Fibroblast of lung (primary cell): ENCODE data around the gene POU5F2. TPM values are rescaled to one million over a fixed set of nuclear protein-coding genes. Genes with fewer than 3 reads are reported as not detected.

Experiments
- DNase-seq, 2 donors: peaks; one replicate each; pipeline versions ENCODE4 v3.0.0 to v3.0.0-alpha.2; 2010; ENCODE audit warnings: low read depth in 2 of 2
- H2AFZ ChIP-seq: 2 replicates; pipeline ENCODE4 v1.5.1; 2012; ENCODE audit warnings: low read length, control low read depth, inconsistent platforms
- H3K27ac ChIP-seq: 2 replicates; pipeline ENCODE4 v1.5.1; 2011; ENCODE audit warnings: low read length, control low read depth; ENCODE audit not compliant: insufficient read depth
- H3K27me3 ChIP-seq: 2 replicates; pipeline ENCODE4 v1.5.1; 2011; ENCODE audit warnings: mild to moderate bottlenecking, low read length; ENCODE audit not compliant: control insufficient read depth, insufficient read depth
- H3K36me3 ChIP-seq: 2 replicates; pipeline ENCODE4 v1.5.1; 2011; ENCODE audit warnings: low read length; ENCODE audit not compliant: control insufficient read depth, insufficient read depth
- H3K4me1 ChIP-seq: 2 replicates; pipeline ENCODE4 v1.5.1; 2011; ENCODE audit warnings: low read length; ENCODE audit not compliant: control insufficient read depth, insufficient read depth; ENCODE audit errors: extremely low read depth
- H3K4me2 ChIP-seq: 2 replicates; pipeline ENCODE4 v1.5.1; 2011; ENCODE audit warnings: low read length, control low read depth; ENCODE audit not compliant: insufficient read depth; ENCODE audit errors: extremely low read depth
- H3K4me3 ChIP-seq, 4 experiments: fragments of 200-600 bp in 1 of 4; sonication (generic) in 1 of 4; replicated peaks in 1 of 4; 2 replicates each; pipeline ENCODE4 v1.5.1; 2011 to 2016; ENCODE audit warnings: low read length in 4 of 4, low read depth in 3 of 4, mild to moderate bottlenecking in 3 of 4, control low read depth in 2 of 4, inconsistent platforms in 1 of 4, mixed read lengths in 1 of 4; ENCODE audit not compliant: insufficient read depth in 1 of 4; ENCODE audit errors: control extremely low read depth in 1 of 4
- H3K79me2 ChIP-seq: 2 replicates; pipeline ENCODE4 v1.5.1; 2012; ENCODE audit warnings: mild to moderate bottlenecking, low read length, inconsistent platforms; ENCODE audit not compliant: control insufficient read depth, insufficient read depth
- H3K9ac ChIP-seq: 2 replicates; pipeline ENCODE4 v1.5.1; 2011; ENCODE audit warnings: mild to moderate bottlenecking, low read length, control low read depth; ENCODE audit not compliant: insufficient read depth
- H3K9me3 ChIP-seq: 2 replicates; pipeline ENCODE4 v1.5.1; 2012; ENCODE audit warnings: low read depth, low read length; ENCODE audit not compliant: control insufficient read depth, insufficient read depth
- H4K20me1 ChIP-seq: 2 replicates; pipeline ENCODE4 v1.5.1; 2011; ENCODE audit warnings: low read length; ENCODE audit not compliant: control insufficient read depth, insufficient read depth; ENCODE audit errors: extremely low read depth
- EZH2 ChIP-seq: IDR thresholded peaks from 2 replicates; pipeline ENCODE4 v1.5.1; 2012; ENCODE audit warnings: low read length, control low read depth, mild to moderate bottlenecking; ENCODE audit errors: missing control alignments
- polyA plus RNA-seq, 2 donors: library from polyadenylated mRNA; depleted of rRNA in 1 of 2; stranded (reverse) in 1 of 2; unstranded in 1 of 2; fragments of >200 nt; gene quantifications; 2 replicates each; pipeline ENCODE4 v1.2.1, GENCODE V29; 2011 to 2012; ENCODE audit warnings: missing spikeins in 1 of 2
- total RNA-seq: library from RNA; depleted of rRNA; stranded (reverse); fragments of >200 nt; gene quantifications from 2 replicates; pipeline ENCODE4 v1.2.1, GENCODE V29; 2014
- TF ChIP-seq, protein P1 (sequence below), 2 donors: IDR thresholded peaks in 1 of 2; conservative IDR thresholded peaks in 1 of 2; 1 replicate in 1 of 2; 2 replicates in 1 of 2; pipeline ENCODE4 v1.5.1; 2011 to 2012; ENCODE audit warnings: low read length in 2 of 2, control low read depth in 1 of 2, inconsistent platforms in 1 of 2, low read depth in 1 of 2, mild to moderate bottlenecking in 1 of 2

The POU5F2 gene
- total and polyA plus RNA-seq, 2 donors (not counting 1 experiment from before 2014, with no cell fraction given) = 0.01 to 0.66 TPM

DNA sequence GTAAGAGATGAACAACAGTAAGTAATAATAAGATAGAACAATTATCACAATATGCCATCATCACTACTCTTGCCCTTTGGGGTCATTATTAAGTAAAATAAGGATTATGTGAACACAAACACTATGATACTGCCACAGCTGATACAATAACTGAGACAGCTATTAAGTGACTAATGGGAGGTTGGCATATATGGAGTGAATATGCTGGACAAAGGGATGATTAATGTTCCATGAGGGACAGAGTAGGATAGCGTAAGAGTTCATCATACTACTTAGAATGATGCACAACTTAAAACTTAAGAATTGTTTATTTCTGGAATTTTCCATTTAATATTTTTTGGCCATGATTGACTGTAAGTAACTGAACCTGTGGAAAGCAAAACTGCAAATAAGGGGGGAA, 16.6 kb downstream of the POU5F2 start:
- Histone ChIP-seq H3K36me3 (no peaks in the 10 kb centered on the region), H3K27ac (no peak overlapping the region), H3K4me2 (no peak overlapping the region), H3K4me3 (no peak overlapping the region), H3K4me1 (peaks cover 4% of the 10 kb centered on the region), H3K27me3 (no peaks in the 10 kb centered on the region), H2AFZ (no peak overlapping the region), H4K20me1 (no peaks in the 10 kb centered on the region), H3K9ac (no peak overlapping the region), H3K9me3 (no peaks in the 10 kb centered on the region), H3K79me2 (no peaks in the 10 kb centered on the region)
- no peak for TF ChIP-seq EZH2
- TF ChIP-seq, protein P1, sequence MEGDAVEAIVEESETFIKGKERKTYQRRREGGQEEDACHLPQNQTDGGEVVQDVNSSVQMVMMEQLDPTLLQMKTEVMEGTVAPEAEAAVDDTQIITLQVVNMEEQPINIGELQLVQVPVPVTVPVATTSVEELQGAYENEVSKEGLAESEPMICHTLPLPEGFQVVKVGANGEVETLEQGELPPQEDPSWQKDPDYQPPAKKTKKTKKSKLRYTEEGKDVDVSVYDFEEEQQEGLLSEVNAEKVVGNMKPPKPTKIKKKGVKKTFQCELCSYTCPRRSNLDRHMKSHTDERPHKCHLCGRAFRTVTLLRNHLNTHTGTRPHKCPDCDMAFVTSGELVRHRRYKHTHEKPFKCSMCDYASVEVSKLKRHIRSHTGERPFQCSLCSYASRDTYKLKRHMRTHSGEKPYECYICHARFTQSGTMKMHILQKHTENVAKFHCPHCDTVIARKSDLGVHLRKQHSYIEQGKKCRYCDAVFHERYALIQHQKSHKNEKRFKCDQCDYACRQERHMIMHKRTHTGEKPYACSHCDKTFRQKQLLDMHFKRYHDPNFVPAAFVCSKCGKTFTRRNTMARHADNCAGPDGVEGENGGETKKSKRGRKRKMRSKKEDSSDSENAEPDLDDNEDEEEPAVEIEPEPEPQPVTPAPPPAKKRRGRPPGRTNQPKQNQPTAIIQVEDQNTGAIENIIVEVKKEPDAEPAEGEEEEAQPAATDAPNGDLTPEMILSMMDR (conservative IDR thresholded peaks at IDR 0.05 in 1 of 2, IDR thresholded peaks at IDR 0.05 in 1 of 2; ENCODE audit: low read depth in 1 of 2, low read length in 2 of 2) = no peak
- peak in 1 of 2 donors; percentile 8 for DNase-seq

DNA sequence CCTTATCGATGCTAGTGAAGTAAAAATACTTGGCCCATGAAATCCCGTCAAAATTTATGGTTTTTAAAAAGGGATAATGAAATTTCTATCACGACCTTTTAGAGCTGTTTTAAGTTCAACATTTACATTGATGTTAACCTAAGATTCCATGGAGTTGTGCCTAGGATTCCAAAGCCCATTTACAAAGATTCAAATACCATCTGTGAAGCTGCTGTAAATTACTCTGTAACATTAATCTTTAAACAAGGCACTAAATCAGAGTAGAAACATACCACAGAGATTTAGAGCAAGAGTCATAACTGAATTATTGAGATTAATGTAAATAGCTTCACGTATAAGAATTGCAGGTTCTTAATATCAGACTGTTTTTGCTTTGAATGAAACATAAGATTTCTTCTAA, 17.7 kb downstream of the POU5F2 start:
- H2AFZ ChIP-seq = no peak overlapping the region
- H3K27me3 ChIP-seq = no peaks in the 10 kb centered on the region
- no peak overlapping the region for H3K4me3 ChIP-seq
- no peak overlapping the region for H3K27ac ChIP-seq
- TF ChIP-seq, protein P1 (conservative IDR thresholded peaks at IDR 0.05 in 1 of 2, IDR thresholded peaks at IDR 0.05 in 1 of 2; ENCODE audit: low read depth in 1 of 2, low read length in 2 of 2) = no peak
- no peak for TF ChIP-seq EZH2
- H3K9ac ChIP-seq = no peak overlapping the region
- no peaks in the 10 kb centered on the region for H3K79me2 ChIP-seq
- no peaks in the 10 kb centered on the region for H4K20me1 ChIP-seq
- H3K4me1 ChIP-seq = peaks cover 4% of the 10 kb centered on the region
- H3K9me3 ChIP-seq = no peaks in the 10 kb centered on the region
- H3K36me3 ChIP-seq = no peaks in the 10 kb centered on the region
- no peak for DNase-seq
- H3K4me2 ChIP-seq = no peak overlapping the region

DNA sequence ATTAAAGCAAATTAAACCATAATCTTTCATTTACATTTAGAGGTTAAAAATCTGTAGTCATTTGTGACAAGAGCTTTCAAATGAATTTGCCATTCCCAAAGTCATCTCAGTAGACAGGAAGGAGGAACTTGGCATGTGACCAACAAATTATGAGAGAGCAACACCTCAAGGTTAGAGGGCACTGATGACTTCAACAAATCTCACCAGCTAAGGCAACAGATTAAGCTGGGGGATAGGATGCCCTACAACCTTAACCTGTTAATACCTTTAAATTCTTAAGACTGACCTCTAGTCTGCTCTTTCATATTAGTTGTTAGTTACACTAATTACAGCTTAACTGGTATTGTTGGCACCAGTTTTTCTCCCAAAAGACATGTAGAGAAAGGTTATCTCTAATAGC, 18.4 kb downstream of the POU5F2 start:
- no peak overlapping the region for H3K4me3 ChIP-seq
- H3K36me3 ChIP-seq = no peaks in the 10 kb centered on the region
- peaks cover 4% of the 10 kb centered on the region for H3K4me1 ChIP-seq
- no peaks in the 10 kb centered on the region for H3K27me3 ChIP-seq
- H3K9ac ChIP-seq = no peak overlapping the region
- H3K4me2 ChIP-seq = no peak overlapping the region
- TF ChIP-seq, protein P1 (conservative IDR thresholded peaks at IDR 0.05 in 1 of 2, IDR thresholded peaks at IDR 0.05 in 1 of 2; ENCODE audit: low read depth in 1 of 2, low read length in 2 of 2) = no peak
- no peak for TF ChIP-seq EZH2
- peak in 1 of 2 donors; percentile 73 for DNase-seq
- no peaks in the 10 kb centered on the region for H4K20me1 ChIP-seq
- no peaks in the 10 kb centered on the region for H3K9me3 ChIP-seq
- no peak overlapping the region for H2AFZ ChIP-seq
- no peaks in the 10 kb centered on the region for H3K79me2 ChIP-seq
- no peak overlapping the region for H3K27ac ChIP-seq
